GM19455 (cell line): ENCODE measurements around the gene CXCR6.
A peak's percentile ranks its signal among the peaks of the same experiment; 100 is the strongest.
"Not testable (repeated sequence)": the region's sequence is repeated elsewhere in the genome, so short reads cannot be mapped to it uniquely, and the experiment has no call there.

Experiments
- ATAC-seq: cut with Tn5 transposase; IDR thresholded peaks from one replicate; pipeline ENCODE4 v1.9.1; 2021; ENCODE audit not compliant: unreplicated experiment

Gene CXCR6

GRCh38 chr3:45986303-45986982 lies 43.2 kb downstream of the CXCR6 start:
- no peak for ATAC-seq

GRCh38 chr3:45987368-45988291 lies 44.4 kb downstream of the CXCR6 start:
- ATAC-seq, result no peak

- no peak for ATAC-seq
Observed at GRCh38 chr3:45988362-45988761, 45.1 kb downstream of the CXCR6 start.

- no peak for ATAC-seq
Observed at GRCh38 chr3:45988804-45989203, 45.5 kb downstream of the CXCR6 start.

GRCh38 chr3:45990181-45990580 lies 46.9 kb downstream of the CXCR6 start:
- ATAC-seq, result no peak

- ATAC-seq, result no peak
Observed at GRCh38 chr3:45991341-45991740, 48.1 kb downstream of the CXCR6 start.

- ATAC-seq, result no peak
Observed at GRCh38 chr3:45992133-45992729, 49.0 kb downstream of the CXCR6 start.

- no peak for ATAC-seq
Observed at GRCh38 chr3:45992821-45993221, 49.6 kb downstream of the CXCR6 start.

GRCh38 chr3:45993421-45994027 lies 50.3 kb downstream of the CXCR6 start:
- no peak for ATAC-seq

- ATAC-seq, result peak; percentile 7
Observed at GRCh38 chr3:45994419-45995235, 51.4 kb downstream of the CXCR6 start.

GRCh38 chr3:45995236-45996192 lies 52.2 kb downstream of the CXCR6 start, which contains the start of gene FYCO1:
Gene FYCO1 (minus strand): TSS chr3:45995824. CDS start chr3:45984910, 10,914 bp downstream.
- ATAC-seq, result peak; percentile 87

GRCh38 chr3:45997499-45997898 lies 54.2 kb downstream of the CXCR6 start:
- ATAC-seq, result not testable (repeated sequence)

GRCh38 chr3:45997942-45998341 lies 54.7 kb downstream of the CXCR6 start:
- ATAC-seq, result no peak
